Measurements from ENCODE around the gene LHFPL6.

LHFPL6 gene

DNA sequence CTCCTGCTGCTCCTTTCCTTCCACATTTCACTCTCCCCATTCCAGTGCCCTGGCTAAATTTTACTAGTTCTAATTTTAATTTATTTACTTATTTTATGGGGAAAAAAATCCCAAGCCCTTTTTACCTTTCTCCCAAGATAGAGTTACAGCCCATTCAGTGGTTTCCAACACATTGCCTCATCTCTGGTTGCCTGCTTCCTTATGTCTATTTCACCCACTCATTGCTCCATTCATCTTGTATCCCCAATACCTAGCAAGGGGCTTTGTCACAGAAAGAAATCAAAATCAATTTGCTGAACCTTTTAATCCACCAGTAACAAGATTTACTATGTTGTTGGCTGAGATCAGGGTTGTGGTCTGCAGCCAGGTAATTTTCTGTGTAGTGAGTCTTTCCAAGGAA is 55.9 kb downstream of the LHFPL6 start:
- DNase-seq: no peak

DNA sequence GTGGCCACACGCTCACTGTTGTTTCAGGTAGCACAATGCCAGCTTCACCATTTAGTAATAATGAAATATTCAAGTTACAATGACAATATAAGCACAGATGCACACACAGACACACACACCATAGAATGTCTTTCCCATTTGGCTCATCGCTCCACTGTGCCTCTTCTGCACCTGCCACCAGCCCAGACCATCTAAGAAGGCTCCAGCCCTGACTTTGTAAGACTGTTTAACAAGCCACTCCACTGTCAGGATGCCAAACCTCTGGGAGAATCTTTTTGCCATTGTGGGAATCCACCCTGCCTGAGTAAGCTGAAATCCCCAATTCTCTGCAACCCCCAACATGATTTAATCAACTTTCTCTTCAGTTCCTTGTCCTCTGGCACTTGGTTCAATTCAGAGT is 60.6 kb downstream of the LHFPL6 start:
- DNase-seq: no peak

DNA sequence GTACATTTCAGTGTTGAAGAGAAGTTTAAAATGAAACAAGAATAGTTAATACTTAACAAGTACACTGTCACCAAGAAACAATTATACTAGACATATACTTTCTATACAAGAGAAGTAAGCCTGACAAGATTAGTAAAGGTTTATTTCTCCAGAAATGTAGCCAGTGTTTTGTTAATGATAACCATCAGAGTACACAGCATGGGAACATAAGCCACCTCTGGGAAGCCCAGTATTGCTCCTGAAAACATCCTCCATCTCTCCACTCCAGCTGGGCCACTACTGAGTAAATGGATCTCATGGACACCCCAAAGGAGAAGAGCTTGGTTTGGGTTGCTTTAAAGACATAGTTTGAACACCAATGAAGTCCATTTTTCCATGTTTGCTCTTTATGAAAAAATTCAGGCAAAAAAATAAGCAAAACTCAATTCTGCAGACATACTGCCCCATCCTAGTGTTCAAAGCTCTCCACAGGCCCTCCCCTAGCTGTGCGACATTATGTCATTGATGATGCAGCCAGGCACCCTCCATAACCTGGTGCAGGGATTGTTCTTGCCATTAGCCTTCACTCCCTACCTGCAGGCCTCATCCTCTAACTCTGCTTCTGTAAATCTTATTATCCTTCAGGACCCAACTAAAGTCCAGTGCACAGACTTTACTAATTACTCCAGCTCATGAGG is 61.9 kb downstream of the LHFPL6 start:
- DNase-seq: no peak

DNA sequence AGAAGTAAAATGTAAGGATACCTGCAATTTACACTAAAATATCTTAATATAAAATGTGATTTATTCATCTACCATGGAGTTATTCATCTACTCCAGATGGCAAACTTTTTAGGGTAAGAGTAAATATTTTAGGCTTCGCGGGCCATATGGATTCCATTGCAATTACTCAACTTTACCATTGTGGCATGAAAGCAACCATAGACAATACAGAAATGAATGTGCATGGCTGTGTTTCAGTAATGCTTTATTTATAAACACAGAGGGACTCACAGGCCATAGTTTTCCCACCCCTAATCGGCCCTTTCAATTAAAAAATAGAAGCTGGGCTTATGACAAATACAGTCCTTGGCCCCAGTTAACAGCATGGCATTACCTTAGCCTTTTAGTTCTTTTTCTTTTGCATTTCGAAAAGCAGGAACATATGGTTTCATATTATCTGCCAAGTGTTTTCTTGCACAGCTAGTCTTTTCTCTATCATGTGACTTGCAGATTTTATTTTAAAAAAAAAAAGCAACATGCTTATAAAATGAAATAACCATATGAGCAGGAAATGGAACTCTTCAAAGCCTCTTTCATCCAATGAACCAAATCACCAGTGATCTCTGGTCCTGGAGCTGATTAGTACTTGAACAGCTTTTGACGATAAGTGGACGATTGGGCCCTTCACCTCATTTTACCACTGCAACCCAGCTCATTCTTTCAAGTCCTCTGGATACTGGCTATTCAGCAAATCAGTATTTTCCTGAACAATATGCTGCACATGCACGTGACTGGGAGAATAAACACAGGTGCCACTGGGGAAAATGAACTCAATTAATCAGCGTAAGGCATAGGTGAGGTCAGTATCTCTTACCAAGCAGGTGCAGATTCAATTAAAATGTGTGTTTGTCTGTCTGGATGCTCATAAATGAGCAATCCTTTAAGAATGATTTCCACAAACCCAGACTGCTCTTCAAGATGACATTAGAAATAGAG is 63.9 kb downstream of the LHFPL6 start:
- DNase-seq: no peak

DNA sequence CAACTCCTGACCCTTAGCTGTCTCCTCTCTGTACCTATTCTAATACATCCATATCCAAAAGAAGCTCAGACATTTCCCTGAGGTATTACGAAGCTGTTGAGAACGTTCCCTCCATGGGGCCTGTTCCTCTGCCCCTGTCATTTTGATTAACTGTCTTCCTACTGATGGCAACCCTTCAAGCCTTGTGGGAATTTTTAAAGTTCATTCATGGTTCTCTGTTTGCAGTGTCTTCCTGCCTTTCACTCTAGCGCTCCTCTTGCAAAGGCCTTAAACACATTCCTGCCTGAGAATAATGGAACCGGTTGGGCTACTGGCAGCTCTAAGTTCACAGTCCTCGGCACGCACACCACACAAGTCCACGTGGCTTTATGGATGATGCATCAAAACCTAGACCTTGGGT is 66.1 kb downstream of the LHFPL6 start:
- DNase-seq: no peak

DNA sequence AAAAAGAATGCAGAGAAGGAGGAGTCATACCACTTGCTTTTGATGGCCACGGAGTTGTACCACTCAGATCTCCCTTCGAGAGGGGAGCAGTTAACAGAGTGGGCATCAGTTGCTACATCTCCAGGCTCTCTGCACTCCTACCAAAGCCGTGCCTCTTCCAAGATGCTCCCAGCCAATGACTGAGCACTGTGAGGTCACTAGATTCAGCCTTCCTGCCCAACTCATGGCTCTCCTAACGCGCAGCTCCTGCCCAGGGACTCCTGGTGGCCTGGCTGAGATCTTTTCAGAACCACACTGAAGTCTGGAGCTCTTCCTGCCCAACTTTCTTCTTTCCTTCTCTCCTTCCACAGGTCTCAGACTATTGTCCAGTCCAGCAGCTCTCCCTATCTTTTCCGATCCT is 66.7 kb downstream of the LHFPL6 start:
- DNase-seq: no peak

DNA sequence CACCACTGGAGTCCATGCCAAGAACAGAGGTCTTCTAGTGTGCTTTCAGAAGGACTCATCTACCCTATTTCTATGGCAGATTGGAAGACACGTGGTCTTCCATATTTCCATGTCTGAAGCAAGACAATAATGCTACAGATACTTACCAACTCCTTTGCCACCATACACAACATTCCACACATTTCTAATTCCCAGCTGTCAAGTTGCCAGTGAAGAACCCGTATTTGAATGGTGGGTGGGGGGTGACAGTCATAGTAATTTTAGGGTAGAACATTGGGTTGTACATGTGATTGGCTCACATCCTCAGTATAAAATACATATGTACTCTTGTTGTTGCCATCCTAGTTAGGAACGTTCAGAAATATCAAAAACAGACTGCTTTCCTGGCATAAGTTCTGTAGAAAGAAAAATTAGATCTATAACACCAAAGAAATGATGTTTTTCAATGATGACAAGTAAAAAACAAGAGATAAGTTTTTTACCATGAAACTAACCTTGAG is 69.3 kb downstream of the LHFPL6 start:
- no peak for DNase-seq

DNA sequence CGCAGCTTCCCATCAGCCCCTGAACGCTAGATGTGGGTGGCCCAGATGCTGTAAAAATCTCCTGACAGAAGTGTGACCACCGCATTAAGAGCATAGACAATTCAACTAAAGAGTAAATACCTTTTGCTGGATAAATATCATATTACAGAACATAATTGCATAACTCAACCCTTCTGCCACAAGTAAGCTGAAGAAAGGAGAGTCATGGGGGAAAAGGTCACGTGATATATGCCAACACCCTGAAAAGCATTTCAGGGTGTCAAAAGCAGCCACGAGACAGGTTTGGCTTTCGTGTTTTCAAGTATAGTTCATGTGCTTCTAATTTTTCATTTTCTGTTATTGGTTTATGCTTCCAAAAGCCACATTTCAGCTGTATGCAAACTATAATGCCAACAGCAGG is 71.3 kb downstream of the LHFPL6 start:
- DNase-seq: no peak

DNA sequence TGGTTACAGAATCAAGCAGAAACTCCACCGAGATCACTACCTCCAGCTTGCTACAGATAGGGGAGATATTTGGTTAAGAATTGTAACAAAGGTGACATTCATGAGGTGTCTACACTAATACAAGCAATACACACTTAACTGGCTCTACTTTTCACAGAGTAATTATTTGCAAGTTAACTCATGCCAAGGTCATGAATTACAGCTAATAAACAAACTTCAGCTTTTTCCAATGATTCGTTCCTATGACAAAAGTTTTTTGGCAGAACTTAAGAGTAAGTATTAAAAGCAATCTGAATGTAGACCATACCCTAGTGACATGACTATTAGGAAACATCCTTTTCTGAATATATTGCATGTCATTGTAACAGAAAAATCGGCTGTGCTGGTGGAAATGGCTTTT is 72.1 kb downstream of the LHFPL6 start:
- no peak for DNase-seq

DNA sequence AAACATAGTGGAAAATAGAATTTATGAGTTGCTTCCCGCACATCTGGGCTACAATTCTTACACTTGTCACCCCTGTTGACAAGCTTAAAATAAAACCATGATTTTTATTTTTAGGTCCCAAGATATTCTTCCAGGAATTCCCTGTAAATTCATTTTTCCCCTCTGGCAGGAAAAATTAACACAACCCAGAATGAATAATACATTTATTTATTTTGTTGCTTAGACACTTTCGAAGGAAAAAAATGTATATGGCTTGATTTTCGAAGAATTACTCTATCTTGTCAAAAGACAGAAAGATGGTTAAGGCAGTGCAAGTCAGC is 74.4 kb downstream of the LHFPL6 start:
- DNase-seq: no peak

DNA sequence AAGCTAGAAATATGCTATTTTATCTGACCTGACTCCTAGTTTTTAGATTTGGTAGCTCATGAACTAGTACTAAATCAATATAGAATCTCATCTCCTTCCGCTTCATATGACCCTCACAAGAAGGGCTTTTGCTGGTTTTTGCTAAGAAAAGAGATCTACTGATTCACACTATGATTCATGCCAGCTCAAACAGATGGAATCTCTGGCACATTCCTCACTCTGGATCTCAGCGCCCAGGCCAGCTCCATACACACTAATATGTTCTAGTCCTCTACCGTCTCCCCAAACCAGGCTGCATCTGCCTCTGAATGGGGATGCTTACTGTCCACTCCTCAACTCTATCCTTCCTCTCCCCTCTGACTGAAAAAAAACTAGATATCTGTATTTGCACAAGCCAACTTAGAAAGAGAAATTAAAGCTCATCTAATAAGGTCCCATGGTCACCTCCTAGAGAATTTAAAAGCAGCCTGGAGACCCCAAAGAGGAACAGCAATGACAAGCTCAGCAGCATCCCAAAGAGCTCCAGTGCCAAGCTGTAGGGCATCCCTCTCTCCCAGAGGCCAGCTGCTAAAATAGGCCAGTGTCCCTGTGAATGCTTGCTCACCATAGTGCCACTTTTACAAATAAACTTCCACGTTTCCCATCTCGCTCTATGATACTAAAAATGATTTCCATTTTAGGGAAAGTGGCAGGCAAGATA is 74.9 kb downstream of the LHFPL6 start:
- no peak for DNase-seq

DNA sequence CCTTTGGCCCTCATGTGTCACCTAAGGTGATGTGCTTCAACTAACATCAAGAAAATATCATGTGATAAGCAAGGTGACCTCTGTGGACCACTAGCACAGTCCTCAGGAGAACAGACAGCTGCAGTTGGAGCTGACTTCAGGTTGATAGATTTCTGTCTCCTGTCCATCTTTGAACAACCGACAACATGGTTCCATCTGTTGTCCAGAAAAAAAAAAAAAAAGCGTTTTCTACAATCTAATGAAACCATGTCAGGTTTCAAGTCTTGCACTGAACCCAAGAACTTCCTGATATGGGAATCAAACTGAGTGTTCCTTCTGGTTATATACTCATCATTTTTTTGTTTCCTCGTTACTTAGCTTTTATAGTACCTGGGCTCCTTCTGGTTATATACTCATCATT is 75.7 kb downstream of the LHFPL6 start:
- no peak for DNase-seq

DNA sequence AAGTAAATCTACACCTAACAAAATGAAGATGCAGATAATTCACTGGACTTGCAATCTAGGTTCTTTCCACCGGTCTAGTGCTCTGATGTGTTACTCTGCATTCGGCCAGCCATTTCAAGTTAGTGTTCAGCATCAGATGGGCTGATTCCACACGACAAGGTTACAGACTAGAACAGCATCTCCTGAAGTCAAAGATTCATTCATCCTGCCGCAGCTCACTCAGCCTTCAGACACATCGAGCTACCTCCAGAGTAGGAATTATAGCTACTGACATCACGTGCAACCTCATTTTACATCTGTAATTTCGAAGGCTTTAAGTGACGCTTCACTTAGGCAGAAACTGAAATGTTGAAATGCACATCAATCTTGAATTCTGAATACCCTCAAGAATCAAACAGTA is 76.5 kb downstream of the LHFPL6 start:
- no peak for DNase-seq

DNA sequence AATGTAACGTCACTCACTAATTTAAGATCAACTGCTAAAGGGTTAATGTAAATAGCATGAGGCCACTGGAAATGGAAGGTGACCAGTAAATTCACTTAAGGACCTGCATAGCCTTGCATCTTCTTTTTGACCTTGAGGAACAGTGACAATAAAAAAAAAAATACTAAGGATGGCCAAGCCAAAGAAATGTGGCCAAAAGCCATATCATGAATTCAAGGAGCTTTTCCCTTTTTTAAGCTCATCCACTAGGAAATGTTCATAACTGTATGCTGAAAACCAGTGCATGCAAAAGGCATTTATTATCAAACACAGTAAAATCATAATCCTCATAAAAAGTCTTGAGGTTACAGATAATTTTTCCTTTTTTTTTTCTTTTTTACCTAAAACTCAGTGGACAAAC is 77.5 kb downstream of the LHFPL6 start:
- no peak for DNase-seq

DNA sequence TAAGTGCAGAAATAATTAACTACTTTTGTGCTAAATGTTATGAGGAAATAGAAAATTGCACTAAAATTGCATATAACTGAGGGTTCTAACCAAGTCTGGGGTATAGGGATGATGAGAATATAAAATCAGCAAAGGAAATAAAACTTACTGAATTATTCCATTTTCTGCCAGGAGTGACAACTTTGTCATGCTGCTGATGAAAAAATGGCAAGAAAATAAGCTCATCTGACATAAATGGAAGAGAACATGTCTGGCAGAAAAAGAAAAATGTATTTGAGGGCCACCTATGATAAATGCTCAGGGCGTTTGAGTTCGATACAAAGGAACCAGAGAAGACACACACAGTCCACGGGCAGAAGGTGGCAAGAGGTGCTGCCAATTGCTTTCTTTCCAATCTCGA is 78.2 kb downstream of the LHFPL6 start:
- DNase-seq: no peak

DNA sequence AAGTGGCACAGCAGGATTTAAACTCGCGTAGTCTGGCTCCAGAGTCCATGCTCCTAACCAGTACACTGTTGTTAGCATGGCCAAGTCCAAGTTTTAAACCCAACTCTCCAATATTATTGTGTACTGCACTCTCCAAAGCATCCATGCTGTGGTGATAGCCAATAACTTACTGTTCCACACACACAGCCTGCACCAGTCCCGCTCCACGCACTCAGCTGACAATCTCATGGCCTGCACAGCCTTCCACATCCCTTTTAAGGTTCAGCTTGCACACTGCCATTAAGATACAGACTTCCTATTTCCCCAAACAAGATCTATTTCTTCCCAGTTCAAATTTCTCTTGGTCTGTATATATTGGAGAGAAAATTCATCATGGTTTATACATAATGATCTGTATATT is 80.7 kb downstream of the LHFPL6 start:
- no peak for DNase-seq

DNA sequence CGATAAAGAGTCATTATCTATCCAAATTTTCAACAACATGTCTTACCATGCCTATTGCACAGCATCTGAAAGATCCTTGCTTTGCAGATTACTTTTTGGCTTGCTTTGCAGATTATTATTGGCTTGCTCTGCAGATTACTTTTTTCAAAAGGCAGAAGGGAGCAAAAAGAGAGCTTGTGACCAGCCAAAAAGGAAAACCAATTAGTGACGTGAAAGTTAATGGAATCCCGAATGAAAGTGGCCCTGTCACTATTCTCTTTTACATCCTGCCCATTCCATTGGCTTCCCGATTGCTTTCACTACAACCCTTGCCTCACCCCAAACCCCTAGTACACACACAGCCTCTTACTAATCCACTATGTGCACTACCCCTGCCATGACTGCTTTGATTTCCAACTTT is 81.3 kb downstream of the LHFPL6 start:
- DNase-seq: no peak

DNA sequence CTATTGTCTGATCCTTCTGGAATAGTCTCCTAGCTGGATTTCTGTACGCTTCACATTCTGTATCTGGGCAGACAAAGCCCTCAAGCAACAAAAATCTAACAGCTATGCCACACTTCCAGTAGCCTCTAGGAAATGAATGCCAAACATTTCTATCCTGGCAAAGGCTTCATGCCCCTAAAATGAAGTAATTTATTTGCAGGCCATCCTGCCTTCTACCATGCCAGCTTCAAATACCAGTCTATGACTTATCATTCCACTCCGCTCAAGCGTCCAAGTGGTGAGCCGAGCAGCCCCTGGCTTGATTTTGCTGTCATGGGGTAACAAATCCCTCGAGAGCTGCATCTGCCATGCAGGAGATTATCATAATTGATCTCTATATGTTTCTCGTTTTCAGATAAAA is 86.9 kb downstream of the LHFPL6 start:
- DNase-seq: no peak

DNA sequence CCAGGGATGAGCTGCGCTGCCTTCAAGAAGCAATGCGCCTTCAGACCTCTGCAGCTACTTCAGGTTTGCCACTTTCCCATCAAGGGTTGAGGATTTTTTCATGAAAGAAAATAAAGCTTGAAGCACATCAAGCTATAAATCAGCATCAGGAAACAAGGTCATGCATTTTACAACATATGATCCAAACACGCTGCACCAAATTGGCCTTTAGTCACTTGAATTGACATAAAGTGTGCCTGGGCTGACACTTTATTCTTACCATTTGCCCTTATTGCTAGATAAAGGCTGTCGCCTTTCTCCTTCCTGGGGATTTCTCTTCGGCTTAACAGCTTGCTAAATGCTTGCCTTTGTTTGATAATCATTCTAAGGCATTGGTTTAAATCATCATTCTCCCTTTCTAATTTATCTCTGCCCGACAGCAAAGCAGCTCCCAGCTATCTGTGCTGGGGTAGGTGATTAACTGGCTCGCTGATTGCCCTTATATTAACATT is 87.7 kb downstream of the LHFPL6 start:
- DNase-seq: no peak

DNA sequence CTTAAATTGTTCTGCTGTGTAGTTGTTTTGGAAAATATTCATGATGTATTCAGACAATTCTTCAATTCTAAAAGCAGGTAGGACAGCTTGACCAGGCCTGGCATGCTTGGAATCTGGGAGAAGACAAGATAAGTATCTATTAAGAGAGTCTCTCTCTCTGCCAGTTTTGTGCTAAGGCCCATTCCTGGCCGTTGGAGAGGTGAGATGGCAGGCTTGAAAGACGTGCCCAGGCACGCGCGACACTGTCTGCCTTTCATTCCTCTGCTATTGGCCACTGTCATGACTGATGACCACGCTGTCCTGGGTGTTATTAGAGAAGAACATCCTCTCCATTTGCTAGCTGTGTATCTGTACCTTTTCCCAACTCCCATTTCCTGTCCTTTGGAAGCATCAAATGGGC is 90.3 kb downstream of the LHFPL6 start:
- DNase-seq: no peak

DNA sequence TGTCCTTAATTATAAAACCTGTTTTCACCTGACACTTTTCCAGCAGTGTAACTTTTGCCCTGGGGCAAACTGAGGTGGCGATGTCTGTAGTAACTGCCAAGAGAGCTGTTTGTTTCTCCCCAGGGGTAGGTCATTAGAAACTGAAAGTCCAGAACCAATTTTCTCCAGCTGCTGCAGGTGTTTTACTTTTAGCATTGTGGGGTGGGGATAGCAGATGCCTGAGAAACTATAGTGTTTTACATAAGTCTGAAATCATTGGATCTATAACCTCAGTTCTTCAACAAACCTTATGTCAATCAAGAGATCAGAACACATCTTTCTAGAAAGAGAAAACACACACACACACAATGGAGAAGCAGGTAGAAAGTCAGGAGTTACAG is 92.7 kb downstream of the LHFPL6 start:
- DNase-seq: peak; percentile 47

DNA sequence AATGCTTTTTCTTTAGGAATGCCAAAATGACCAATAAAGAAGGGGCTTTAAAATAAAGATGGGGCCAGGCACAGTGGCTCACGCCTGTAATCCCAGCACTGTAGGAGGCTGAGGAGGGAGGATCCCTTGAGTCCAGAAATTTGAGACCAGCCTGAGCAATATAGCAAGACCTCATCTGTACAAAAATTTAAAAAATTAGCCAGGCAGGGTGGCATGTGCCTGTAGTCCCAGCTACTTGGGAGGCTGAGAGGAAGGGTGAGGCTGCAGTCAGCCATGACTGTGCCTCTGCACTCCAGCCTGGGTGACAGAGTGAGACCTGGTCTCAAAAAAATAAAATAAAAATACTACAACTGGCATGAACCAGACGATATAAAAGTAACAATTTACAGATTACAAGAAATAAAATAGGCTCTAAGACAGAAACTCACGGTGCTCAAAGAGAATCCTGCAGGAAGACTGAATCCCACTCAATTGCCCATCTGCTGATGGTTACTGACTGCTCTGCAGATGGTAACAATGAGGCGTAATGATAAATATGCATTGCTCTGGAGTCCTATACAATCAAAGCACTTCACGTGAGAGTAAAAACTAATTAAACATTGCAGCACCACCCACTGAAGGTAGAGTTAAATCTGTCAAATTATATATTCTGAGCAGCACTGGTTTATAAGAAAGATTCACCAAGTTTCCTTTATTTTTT is 93.2 kb downstream of the LHFPL6 start:
- DNase-seq: no peak
